Chondrocyte (in vitro differentiated cells): Measurements from ENCODE around the gene C1QTNF9B. TPM values are rescaled to one million over a fixed set of nuclear protein-coding genes. Genes with fewer than 3 reads are reported as not detected.

ENCODE experiments used
- DNase-seq: peaks from one replicate; pipeline ENCODE4 v3.0.0; 2021; ENCODE audit warnings: mixed read lengths, low spot score
- H3K27ac Mint-ChIP-seq: one replicate; pipeline ENCODE4 v1.8.0; 2021; ENCODE audit warnings: mild to moderate bottlenecking, moderate library complexity, mixed read lengths; ENCODE audit not compliant: unreplicated experiment
- H3K27me3 Mint-ChIP-seq: 2 replicates; pipeline ENCODE4 v1.8.0; 2021; ENCODE audit warnings: low read depth, mixed read lengths
- H3K36me3 Mint-ChIP-seq: 2 replicates; pipeline ENCODE4 v1.8.0; 2021; ENCODE audit warnings: low read depth, mixed read lengths
- H3K4me1 Mint-ChIP-seq: 2 replicates; pipeline ENCODE4 v1.8.0; 2021; ENCODE audit warnings: low read depth, mild to moderate bottlenecking, mixed read lengths
- H3K4me3 Mint-ChIP-seq: one replicate; pipeline ENCODE4 v1.8.0; 2021; ENCODE audit warnings: mild to moderate bottlenecking, moderate library complexity, mixed read lengths; ENCODE audit not compliant: unreplicated experiment
- H3K9me3 Mint-ChIP-seq: 2 replicates; pipeline ENCODE4 v1.8.0; 2021; ENCODE audit warnings: low read depth, mixed read lengths
- total RNA-seq: library from RNA; stranded (reverse); gene quantifications from 3 replicates; pipeline ENCODE4 v1.2.1, GENCODE V29; 2021
- TF ChIP-seq, protein P1 (sequence below): fragments of 200-600 bp; sonication (generic); IDR thresholded peaks from 2 replicates; pipeline ENCODE4 v1.5.0; 2021; ENCODE audit warnings: antibody characterized with exemption, mild to moderate bottlenecking, moderate library complexity

C1QTNF9B gene
- total RNA-seq, 1 donor from 2014 or later: not detected

DNA sequence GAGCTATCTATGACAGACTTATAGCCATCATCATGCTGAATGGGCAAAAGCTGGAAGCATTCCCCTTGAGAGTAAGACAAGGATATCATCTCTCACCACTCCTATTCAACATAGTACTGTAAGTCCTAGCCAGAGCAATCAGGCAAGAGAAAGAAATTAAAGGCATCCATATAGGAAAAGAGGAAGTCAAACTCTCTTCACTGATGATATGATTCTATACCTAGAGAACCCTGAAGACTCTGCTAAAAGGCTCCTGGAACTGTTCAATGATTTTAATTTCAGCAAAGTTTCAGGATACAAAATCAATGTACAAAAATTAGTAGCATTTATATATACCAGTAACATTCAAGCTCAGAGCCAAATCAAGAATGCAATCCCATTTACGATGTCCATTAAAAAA, 21.7 kb upstream of the C1QTNF9B start:
- Mint-ChIP-seq H3K27ac (no peak overlapping the region), H3K36me3 (peaks cover 4% of the 10 kb centered on the region), H3K9me3 (peaks cover 15% of the 10 kb centered on the region), H3K27me3 (no peaks in the 10 kb centered on the region), H3K4me1 (no peaks in the 10 kb centered on the region), H3K4me3 (no peak overlapping the region)
- TF ChIP-seq, protein P1, sequence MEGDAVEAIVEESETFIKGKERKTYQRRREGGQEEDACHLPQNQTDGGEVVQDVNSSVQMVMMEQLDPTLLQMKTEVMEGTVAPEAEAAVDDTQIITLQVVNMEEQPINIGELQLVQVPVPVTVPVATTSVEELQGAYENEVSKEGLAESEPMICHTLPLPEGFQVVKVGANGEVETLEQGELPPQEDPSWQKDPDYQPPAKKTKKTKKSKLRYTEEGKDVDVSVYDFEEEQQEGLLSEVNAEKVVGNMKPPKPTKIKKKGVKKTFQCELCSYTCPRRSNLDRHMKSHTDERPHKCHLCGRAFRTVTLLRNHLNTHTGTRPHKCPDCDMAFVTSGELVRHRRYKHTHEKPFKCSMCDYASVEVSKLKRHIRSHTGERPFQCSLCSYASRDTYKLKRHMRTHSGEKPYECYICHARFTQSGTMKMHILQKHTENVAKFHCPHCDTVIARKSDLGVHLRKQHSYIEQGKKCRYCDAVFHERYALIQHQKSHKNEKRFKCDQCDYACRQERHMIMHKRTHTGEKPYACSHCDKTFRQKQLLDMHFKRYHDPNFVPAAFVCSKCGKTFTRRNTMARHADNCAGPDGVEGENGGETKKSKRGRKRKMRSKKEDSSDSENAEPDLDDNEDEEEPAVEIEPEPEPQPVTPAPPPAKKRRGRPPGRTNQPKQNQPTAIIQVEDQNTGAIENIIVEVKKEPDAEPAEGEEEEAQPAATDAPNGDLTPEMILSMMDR: no peak
- DNase-seq: no peak

DNA sequence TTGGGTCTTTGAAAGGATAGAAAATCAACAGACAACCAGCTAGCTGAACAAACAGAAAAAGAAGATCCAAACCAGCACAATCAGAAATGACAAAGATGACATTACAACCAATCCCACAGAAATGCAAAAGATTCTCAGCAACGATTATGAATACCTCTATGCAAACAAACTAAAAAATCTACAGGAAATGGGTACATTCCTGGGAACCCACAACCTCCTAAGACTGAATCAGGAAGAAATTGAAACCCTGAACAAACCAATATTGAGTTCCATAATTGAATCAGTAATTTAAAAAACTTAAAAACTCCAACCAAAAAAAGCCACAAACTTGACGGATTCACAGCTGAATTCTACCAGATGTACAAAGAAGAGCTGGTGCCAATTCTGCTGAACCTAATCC, 20.9 kb upstream of the C1QTNF9B start:
- H3K36me3 Mint-ChIP-seq: peaks cover 4% of the 10 kb centered on the region
- TF ChIP-seq, protein P1: no peak
- no peak for DNase-seq
- no peaks in the 10 kb centered on the region for H3K27me3 Mint-ChIP-seq
- no peak overlapping the region for H3K4me3 Mint-ChIP-seq
- no peak overlapping the region for H3K27ac Mint-ChIP-seq
- H3K4me1 Mint-ChIP-seq: no peaks in the 10 kb centered on the region
- peaks cover 15% of the 10 kb centered on the region for H3K9me3 Mint-ChIP-seq

DNA sequence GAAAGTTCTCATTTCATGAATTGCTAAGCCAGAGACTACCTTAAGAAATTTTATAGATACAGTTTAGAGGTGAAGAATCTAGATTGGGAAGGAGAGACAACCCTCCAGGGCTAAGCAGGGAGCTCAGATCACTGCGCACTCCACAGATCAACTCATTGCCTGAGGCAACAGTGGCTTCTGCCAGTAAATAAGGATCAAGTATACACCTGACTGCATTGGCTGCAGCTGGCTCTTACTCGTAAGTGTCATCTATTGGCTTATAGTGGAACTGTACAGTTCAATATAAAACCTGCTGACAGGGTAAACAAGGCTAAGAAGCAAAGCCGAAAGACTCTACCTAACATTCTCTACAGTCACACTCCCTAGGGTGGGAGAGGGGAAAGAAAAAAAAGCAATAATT, 18.0 kb upstream of the C1QTNF9B start:
- Mint-ChIP-seq H3K9me3 (peaks cover 15% of the 10 kb centered on the region), H3K27me3 (no peaks in the 10 kb centered on the region), H3K27ac (no peak overlapping the region), H3K4me1 (no peaks in the 10 kb centered on the region), H3K4me3 (no peak overlapping the region), H3K36me3 (peaks cover 5% of the 10 kb centered on the region)
- no peak for DNase-seq
- TF ChIP-seq, protein P1: no peak

DNA sequence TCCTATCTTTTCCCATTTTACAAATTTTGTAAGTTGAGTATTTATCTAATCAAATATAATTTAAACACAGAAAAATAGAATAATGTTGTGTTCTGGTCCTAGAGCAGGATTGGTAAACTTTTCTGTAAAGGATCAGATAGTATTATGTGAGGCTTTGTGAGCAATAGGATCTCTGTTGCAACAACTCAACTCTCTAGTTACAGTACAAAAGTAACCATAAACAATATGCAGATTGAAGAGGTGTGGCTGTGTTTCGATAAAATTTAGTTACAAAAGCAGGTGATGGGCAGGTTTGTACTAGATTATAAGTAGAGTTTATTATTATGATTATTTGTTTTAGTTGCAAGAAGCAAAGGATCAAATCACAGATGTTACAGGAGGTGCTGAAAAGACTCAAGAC, 15.2 kb upstream of the C1QTNF9B start:
- no peak overlapping the region for H3K27ac Mint-ChIP-seq
- DNase-seq: no peak
- peaks cover 2% of the 10 kb centered on the region for H3K36me3 Mint-ChIP-seq
- H3K9me3 Mint-ChIP-seq: peaks cover 5% of the 10 kb centered on the region
- H3K4me3 Mint-ChIP-seq: no peak overlapping the region
- TF ChIP-seq, protein P1: no peak
- H3K4me1 Mint-ChIP-seq: no peaks in the 10 kb centered on the region
- H3K27me3 Mint-ChIP-seq: no peaks in the 10 kb centered on the region

DNA sequence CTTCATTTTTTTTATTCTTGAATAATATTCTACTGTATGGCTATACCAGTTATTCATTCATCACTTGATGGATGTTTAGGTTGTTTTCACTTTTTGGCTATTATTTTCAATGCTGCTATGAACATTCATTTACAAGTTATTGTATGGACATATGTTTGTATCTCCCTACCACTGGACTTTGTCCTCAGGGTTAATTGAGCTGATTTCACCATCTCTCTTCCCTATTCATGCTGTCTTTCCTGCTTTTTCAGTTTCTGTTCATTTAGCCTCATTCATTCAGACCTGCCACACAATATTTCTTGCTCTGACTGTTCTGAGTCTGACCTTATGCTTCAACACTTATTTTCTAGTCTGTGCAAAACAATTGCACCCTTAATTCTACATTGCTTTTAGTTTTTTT, 12.3 kb upstream of the C1QTNF9B start:
- Mint-ChIP-seq H3K4me1 (no peaks in the 10 kb centered on the region), H3K27ac (no peak overlapping the region), H3K36me3 (peaks cover 2% of the 10 kb centered on the region), H3K27me3 (no peaks in the 10 kb centered on the region), H3K4me3 (no peak overlapping the region), H3K9me3 (no peaks in the 10 kb centered on the region)
- TF ChIP-seq, protein P1: no peak
- DNase-seq: no peak
